Adrenal gland (tissue), 5 donors: ENCODE measurements around the gene INKA2.

Source experiments
- POLR2A ChIP-seq, 2 donors: fragments of 450-650 bp; IDR thresholded peaks; one replicate each; pipeline ENCODE4 v1.6.1; 2017; ENCODE audit warnings: antibody characterized with exemption in 2 of 2, mild to moderate bottlenecking in 2 of 2, moderate library complexity in 1 of 2
- TF ChIP-seq, protein P1 (sequence below), 6 experiments: fragments of 450-650 bp in 4 of 6; fragments of 200-600 bp in 2 of 6; sonication (generic) in 1 of 6; IDR thresholded peaks; 1 replicate in 5 of 6; 2 replicates in 1 of 6; pipeline versions ENCODE4 v1.5.1 to v1.8.0; 2016 to 2021; ENCODE audit warnings: antibody characterized with exemption in 6 of 6, mild to moderate bottlenecking in 2 of 6, moderate library complexity in 1 of 6
- donor health status: DM: no; HTN: no; CAD: no.

DNA sequence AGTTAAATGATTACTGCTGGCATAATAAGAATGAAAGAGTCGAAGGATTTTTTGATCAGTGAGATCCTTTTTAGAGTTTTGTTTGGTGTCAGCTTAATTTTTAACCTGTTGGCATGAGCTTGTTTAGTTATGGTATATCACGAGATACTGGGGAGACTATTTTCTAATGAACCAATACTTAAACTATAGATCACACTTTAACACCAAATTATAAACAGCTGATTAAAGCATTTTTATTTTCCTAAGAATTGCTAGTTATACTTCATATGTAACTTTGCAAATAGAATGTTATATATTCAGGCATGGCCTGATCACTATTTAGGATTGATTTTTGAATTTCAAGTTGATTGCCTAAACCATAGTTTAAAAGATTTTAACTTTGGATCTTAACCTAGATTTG, 22.5 kb upstream of the INKA2 start:
- TF ChIP-seq, protein P1, sequence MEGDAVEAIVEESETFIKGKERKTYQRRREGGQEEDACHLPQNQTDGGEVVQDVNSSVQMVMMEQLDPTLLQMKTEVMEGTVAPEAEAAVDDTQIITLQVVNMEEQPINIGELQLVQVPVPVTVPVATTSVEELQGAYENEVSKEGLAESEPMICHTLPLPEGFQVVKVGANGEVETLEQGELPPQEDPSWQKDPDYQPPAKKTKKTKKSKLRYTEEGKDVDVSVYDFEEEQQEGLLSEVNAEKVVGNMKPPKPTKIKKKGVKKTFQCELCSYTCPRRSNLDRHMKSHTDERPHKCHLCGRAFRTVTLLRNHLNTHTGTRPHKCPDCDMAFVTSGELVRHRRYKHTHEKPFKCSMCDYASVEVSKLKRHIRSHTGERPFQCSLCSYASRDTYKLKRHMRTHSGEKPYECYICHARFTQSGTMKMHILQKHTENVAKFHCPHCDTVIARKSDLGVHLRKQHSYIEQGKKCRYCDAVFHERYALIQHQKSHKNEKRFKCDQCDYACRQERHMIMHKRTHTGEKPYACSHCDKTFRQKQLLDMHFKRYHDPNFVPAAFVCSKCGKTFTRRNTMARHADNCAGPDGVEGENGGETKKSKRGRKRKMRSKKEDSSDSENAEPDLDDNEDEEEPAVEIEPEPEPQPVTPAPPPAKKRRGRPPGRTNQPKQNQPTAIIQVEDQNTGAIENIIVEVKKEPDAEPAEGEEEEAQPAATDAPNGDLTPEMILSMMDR (IDR thresholded peaks at IDR 0.05): no peak
- no peak for TF ChIP-seq POLR2A (IDR thresholded peaks at IDR 0.05)
